ENCODE measurements around the gene RBPJ. TPM values are rescaled to one million over a fixed set of nuclear protein-coding genes. Genes with fewer than 3 reads are reported as not detected.
A peak's percentile ranks its signal among the peaks of the same experiment; 100 is the strongest.

The RBPJ gene
- polyA plus RNA-seq, 3 donors: 75.3 to 177 (median 128) TPM

GRCh38 chr4:26447378-26447777 lies 126.6 kb downstream of the RBPJ start:
- no peak for DNase-seq

GRCh38 chr4:26450418-26450817 lies 129.6 kb downstream of the RBPJ start:
- H3K9ac ChIP-seq (ENCODE audit: insufficient read depth, low read length, poor library complexity, severe bottlenecking): no peak overlapping the region
- H3K4me3 ChIP-seq (replicated peaks in 1 of 3; ENCODE audit: low read depth in 2 of 3, low read length in 3 of 3): no peak overlapping the region
- no peaks in the 10 kb centered on the region for H3K9me3 ChIP-seq (replicated peaks in 1 of 2; ENCODE audit: control insufficient read depth in 1 of 2, insufficient read depth in 1 of 2, low read length in 2 of 2)
- Mint-ChIP-seq H3K27me3 (ENCODE audit: low read depth in 3 of 3) (peaks cover 4 to 8% (median 6%) of the 10 kb centered on the region in 3 donors), H3K4me1 (no peaks in the 10 kb centered on the region), H3K36me3 (no peaks in the 10 kb centered on the region), H3K4me3 (no peak overlapping the region), H3K27ac (no peak overlapping the region), H3K9me3 (peaks cover 0 to 7% (median 3%) of the 10 kb centered on the region in 7 donors)
- H3K79me2 ChIP-seq (ENCODE audit: insufficient read depth, low read length): no peaks in the 10 kb centered on the region
- TF ChIP-seq CTCF (IDR thresholded peaks at IDR 0.05): no peak
- H3K27ac ChIP-seq (ENCODE audit: low read depth in 1 of 2, low read length in 2 of 2): no peak overlapping the region
- 100% methylated on average over 3 of the region's 5 CpGs for WGBS (ENCODE audit: insufficient coverage)
- no peaks in the 10 kb centered on the region for H3K4me1 ChIP-seq (ENCODE audit: control insufficient read depth in 1 of 2, insufficient read depth in 2 of 2, low read length in 2 of 2)
- no peaks in the 10 kb centered on the region for H3K27me3 ChIP-seq (ENCODE audit: control insufficient read depth in 2 of 2, insufficient read depth in 2 of 2, low read length in 2 of 2)
- H2AFZ ChIP-seq (ENCODE audit: insufficient read depth, low read depth, low read length, poor library complexity, severe bottlenecking): no peak overlapping the region
- no peak for DNase-seq
- no peaks in the 10 kb centered on the region for H3K36me3 ChIP-seq (replicated peaks in 1 of 2; ENCODE audit: control insufficient read depth in 1 of 2, insufficient read depth in 2 of 2, low read length in 2 of 2)
- intact Hi-C loops (cut with micrococcal nuclease): loop anchor here (10.0 kb wide), 1 partner anchor 564 kb away; no protein-coding TSS in a partner anchor
- no peaks in the 10 kb centered on the region for H4K20me1 ChIP-seq (ENCODE audit: insufficient read depth, low read length)
- no peak overlapping the region for H3K4me2 ChIP-seq (replicated peaks; ENCODE audit: extremely low read depth, low read length, poor library complexity, severe bottlenecking)

More at GRCh38 chr4:26447378-26447777, 126.6 kb downstream of the RBPJ start:
- 57% methylated on average over 3 of the region's 8 CpGs for WGBS (ENCODE audit: insufficient coverage)
- H2AFZ ChIP-seq (ENCODE audit: insufficient read depth, low read depth, low read length, poor library complexity, severe bottlenecking): no peak overlapping the region
- Mint-ChIP-seq H3K9me3 (peaks cover 0 to 7% (median 3%) of the 10 kb centered on the region in 7 donors), H3K4me3 (no peak overlapping the region), H3K4me1 (no peaks in the 10 kb centered on the region), H3K36me3 (no peaks in the 10 kb centered on the region), H3K27ac (peak overlapping the region in 1 of 7 donors; percentile 34), H3K27me3 (ENCODE audit: low read depth in 3 of 3) (peaks cover 2 to 9% (median 8%) of the 10 kb centered on the region in 3 donors)
- H3K4me3 ChIP-seq (replicated peaks in 1 of 3; ENCODE audit: low read depth in 2 of 3, low read length in 3 of 3): no peak overlapping the region
- H3K36me3 ChIP-seq (replicated peaks in 1 of 2; ENCODE audit: control insufficient read depth in 1 of 2, insufficient read depth in 2 of 2, low read length in 2 of 2): no peaks in the 10 kb centered on the region
- no peak overlapping the region for H3K27ac ChIP-seq (ENCODE audit: low read depth in 1 of 2, low read length in 2 of 2)
- intact Hi-C loops (cut with micrococcal nuclease): no loop called here
- H3K79me2 ChIP-seq (ENCODE audit: insufficient read depth, low read length): no peaks in the 10 kb centered on the region
- no peaks in the 10 kb centered on the region for H4K20me1 ChIP-seq (ENCODE audit: insufficient read depth, low read length)
- no peaks in the 10 kb centered on the region for H3K9me3 ChIP-seq (replicated peaks in 1 of 2; ENCODE audit: control insufficient read depth in 1 of 2, insufficient read depth in 1 of 2, low read length in 2 of 2)
- no peaks in the 10 kb centered on the region for H3K27me3 ChIP-seq (ENCODE audit: control insufficient read depth in 2 of 2, insufficient read depth in 2 of 2, low read length in 2 of 2)
- H3K4me1 ChIP-seq (ENCODE audit: control insufficient read depth in 1 of 2, insufficient read depth in 2 of 2, low read length in 2 of 2): no peaks in the 10 kb centered on the region
- no peak overlapping the region for H3K9ac ChIP-seq (ENCODE audit: insufficient read depth, low read length, poor library complexity, severe bottlenecking)
- TF ChIP-seq CTCF (IDR thresholded peaks at IDR 0.05): no peak
- H3K4me2 ChIP-seq (replicated peaks; ENCODE audit: extremely low read depth, low read length, poor library complexity, severe bottlenecking): no peak overlapping the region
